Medulla oblongata (tissue), 1 donor: ENCODE data around the gene TUBGCP6.

ENCODE experiments used
- DNase-seq: peaks from one replicate; pipeline ENCODE4 v3.0.0-alpha.2; 2015; ENCODE audit errors: extremely low spot score

TUBGCP6 gene, protein sequence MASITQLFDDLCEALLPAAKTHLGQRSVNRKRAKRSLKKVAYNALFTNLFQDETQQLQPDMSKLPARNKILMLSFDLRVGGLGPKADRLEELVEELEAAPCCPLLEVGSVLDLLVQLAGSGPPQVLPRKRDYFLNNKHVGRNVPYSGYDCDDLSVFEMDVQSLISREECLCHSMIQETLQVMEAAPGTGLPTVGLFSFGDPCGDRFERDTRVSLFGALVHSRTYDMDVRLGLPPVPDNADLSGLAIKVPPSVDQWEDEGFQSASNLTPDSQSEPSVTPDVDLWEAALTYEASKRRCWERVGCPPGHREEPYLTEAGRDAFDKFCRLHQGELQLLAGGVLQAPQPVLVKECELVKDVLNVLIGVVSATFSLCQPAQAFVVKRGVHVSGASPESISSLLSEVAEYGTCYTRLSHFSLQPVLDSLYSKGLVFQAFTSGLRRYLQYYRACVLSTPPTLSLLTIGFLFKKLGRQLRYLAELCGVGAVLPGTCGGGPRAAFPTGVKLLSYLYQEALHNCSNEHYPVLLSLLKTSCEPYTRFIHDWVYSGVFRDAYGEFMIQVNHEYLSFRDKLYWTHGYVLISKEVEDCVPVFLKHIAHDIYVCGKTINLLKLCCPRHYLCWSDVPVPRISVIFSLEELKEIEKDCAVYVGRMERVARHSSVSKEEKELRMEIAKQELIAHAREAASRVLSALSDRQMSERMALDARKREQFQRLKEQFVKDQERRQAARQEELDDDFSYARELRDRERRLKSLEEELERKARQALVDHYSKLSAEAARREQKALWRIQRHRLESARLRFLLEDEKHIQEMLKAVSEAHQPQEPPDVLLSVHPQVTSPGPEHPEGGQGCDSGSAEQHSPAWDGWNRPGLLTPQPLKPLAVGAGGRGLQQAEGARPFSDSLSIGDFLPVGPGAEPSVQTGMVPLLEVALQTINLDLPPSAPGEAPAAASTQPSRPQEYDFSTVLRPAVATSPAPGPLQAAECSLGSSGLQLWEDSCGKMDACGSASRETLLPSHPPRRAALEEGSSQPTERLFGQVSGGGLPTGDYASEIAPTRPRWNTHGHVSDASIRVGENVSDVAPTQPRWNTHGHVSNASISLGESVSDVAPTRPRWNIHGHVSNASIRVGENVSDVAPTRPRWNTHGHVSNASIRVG (N-terminal part only)

DNA sequence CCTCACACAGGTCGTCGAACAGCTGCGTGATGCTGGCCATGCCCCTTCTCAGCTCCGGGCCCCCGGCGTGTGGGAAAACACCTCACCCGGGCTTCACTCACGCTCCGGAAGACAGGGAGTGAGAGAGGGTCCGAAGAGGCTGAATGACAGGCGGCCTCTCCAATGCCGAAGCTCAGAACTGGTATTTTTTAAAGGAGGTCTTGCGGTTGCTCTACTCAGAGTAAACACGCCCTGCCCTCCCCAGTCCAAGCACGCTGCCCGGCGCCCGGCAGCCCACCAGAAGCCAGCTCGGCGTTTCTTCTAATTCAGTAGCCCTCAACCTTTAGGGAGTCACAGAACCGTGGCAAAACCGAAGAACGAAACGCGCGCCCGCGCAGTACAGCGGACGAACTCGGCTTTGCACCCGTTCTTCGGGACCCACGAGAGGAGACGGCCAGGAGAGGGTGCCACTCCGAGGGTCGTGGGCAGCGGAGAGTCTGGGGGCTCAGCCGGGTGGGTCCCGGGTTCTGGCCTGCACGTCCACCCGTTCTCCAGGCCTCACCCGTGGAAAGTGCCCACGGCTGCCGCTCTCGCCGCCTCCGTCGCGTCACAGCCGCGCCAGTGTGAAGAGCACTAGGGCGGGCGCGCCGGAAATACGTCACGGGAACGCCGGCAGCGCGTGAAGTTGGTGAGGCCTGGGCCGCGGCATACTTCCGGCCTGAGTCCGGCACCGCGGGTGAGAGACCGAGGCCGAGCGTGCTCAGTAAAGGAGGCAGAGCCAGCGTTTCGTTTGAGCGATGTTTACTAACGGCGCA is at the start of gene TUBGCP6:
Gene TUBGCP6 (minus strand): TSS at position 604 of the 794 bp plus-strand sequence. CDS start 564 bp downstream, at position 40.
- peak; percentile 96 for DNase-seq

DNA sequence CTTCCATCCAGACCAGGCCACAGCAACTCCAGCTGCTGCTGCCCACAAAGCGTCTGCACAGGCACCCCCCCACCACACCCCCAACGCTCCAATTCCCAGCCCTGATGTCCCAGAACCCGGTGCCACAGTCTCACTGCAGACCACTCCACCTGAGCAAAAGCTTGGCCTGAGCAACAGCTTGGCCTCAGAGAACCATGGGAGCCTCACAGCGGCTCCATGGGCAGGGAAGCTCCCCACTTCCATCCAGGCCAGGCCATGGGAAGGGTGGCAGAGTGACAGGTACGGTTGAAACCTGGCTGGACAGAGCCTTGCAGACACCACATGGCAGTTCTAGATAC is 49.5 kb upstream of the TUBGCP6 start:
- no peak for DNase-seq

DNA sequence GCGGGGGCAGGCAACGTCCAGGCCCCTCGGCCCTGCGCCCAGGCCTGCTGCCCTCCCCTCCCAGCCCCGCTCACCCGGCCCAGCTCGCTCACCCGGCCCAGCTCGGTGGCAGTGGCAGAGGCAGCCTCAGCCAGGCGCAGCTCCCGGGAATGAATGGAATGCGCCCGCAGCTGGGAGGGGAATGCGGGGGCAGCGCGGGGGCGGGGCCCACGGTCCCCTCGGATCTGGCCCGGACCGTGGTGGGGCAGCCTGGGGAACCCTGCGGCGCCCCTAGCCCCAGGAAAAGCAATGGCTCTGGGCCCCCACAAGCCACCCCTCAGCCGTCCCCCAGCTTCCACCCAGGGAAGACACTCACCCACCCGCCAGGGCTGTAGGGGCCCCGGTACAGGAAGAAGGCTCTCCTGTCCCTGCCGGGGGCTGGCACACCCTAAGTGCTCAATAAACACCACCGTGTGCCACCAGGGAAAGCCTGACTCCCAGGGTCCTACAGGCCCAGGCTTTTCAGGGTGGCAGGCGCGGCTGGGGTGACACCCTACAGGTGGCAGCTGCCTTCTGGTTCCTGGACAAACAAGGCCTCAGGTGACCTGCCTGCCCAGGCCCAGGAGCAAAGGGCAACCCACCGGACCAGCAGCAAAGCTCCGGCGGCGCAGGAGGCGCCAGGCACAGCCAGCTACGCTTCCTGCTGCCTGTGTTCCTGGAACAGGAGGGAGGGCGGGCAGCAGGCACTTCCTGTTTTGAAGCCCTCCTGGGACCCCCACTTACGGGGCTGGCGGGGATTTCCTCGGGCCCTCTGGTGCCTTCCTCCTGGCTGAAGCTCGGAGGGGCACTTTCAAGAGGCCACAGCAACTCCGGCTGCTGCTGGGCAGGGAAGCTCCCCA is 48.9 kb upstream of the TUBGCP6 start:
- peak; percentile 54 for DNase-seq

DNA sequence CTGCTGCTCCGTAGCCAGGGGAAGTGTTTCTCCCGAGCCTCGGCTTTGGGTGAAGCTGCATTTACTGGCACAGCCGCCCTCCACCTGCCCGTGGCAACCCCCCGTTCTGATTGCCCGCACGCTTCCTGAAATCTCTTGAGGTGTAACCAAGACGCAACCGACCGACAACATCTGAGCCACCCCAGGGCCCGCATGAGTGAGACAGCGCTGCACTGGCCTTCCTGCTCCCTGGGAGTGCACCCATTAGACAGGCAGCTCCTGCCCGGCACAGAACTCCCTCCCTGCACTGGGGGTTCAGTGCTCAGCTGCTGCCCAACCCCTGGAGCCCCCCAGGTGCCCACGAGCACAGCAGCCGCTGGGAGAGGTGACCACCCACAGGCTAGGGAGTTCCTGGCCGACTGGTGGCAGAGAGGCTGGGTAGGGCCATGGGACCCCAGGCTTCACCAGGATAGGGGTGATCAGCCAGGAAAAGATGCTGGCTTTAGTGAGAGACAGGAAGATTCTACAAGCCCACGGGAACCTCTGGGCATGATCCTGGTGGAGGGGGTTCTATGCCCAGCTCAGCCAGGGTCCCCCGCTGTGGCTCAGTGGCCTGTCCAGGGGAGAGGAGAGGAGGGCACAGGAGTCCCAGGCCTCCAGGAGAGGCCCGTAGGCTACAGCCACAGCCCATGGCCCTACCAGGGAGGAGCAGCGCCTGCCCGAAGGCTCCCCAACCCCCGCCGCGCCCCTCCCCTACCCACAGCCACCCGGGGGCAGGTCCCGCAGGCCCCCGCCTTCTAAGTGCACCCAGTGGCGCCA is 48.0 kb upstream of the TUBGCP6 start:
- DNase-seq: no peak

DNA sequence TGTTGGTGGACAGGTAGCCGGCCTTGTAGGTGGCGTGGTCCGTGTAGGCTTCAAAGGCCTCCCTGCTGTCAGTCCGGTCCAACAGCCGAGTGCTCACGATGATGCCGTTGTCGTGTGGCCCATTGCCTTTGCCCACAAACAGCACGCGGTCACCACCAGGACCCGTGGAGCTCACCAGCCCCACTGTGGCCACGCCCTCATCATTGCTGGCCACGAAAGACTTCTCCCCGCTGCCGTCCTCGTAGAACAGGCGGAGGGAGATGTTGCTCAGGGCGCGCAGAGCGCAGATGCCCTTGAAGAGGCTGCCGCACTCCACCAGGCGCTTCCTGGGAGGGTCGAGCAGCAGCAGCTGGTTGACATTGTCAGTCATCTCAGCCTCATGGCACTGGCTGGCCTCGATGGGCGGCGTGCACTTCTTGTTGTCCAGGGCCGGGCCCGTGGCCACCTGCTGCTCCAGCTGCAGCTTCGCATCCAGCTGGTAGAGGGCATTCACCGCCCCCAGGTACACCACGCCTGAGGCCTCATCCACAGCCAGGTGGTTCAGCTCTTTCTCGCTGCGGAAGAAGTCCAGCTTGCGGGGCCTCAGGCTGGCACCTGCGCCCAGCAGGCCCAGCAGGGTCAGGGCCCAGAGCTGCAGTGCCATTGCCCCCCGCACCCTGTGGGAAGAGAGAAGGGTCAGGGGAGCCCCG is 45.3 kb upstream of the TUBGCP6 start:
- DNase-seq: no peak

DNA sequence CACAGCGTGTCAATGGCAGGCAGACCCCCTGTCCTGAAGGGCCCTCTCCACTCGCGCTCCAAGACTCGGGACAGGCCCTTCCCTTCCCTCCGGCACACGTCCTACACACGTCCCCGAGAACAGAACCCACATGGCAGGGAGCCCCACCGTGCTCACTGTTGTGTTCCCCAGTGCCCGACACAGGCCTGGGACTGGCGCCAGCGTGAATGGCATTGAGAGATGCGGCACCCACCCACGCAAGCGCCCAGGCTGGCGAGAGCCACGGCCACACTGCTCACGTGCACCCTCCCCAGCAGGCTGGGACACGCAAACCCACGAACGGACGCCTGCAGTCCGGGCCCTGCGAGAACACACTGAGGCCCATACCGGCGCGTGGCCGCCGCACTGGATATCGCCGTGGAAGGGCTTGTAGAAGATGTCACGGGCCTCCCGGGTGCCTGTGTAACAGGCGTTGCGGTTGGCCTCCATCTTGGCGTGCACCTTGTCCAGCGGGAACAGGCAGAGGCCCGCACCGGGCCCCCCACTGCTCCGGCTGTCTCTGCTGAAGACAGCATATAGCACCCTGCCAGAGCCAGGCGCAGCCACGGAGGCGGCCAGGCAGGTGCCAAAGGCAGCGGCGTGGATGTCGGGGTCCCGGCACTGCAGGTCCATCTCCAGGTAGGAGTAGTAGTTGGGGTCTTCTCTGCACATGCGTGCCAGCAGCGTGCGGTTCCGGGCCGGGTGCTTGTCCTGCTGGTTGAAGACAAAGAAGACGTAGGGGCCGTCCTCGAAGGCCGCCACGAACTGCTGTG is 44.5 kb upstream of the TUBGCP6 start:
- DNase-seq: no peak

DNA sequence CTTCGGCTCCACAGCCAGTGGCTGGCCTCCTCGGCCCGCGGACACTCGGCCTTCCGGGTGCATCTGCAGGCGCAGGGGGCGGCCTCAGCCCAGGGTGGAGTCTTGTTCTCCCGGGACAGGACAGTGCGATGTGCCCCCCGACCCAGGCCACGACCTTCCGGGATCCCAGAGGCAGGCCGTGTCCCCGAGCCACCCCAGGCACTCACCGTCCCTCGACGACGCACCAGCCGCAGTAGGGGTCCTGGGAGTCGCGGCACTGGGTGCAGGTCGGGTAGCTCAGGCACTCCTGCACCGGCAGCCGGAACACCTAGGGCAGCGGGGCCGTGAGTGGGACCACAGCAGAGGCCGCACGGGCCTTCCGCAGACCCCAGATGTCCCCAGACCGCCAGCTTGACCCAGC is 42.9 kb upstream of the TUBGCP6 start:
- no peak for DNase-seq

DNA sequence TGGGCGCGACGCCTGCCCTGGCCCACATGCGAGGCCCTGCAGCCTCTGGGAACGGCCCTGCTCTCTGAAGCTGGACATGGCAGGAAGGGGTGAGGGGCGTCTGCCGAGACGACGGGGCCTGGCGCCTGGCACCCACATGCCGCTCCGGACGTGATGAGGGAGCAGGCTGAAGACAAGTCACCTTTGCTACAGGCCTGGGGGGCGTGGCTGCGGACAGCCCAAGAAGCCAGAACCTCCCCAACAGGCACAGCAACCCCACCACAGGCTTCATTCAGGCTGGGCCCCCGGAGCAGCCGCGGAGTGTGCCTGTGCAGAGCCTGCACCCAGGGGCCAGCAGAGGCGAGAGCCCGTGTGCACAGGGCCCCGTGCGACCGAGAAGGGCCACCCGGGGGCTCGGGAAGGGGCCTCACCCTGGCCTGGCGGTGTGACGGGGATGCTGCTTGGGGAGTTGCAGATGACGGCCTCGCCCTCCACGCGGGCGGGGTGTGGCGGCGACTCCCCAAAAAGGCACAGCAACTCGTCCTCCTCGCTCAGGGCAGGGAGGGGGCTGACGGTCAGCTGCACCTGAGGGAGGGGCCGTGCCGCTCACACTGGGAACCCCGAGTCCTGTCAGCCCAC is 42.0 kb upstream of the TUBGCP6 start:
- no peak for DNase-seq

DNA sequence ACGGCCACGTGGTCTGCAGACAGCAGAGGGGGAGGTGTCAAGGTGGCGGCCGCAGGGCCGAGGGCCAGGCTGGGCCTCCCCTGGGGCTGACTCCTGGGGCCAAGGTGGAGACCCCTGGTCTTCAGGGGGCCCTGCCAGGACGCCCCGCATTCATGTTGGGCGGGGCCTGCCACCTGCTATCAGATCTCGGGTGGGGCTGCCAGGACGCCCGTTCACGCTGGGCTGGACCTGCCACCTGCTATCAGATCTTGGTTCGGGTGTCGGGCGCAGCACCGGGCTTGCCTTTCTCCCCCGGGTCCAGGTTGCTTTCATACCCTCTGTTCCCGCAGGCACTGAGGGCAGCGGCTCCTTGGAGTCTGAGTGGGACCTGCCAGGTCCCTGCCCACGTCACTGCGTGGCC is 41.5 kb upstream of the TUBGCP6 start:
- no peak for DNase-seq

DNA sequence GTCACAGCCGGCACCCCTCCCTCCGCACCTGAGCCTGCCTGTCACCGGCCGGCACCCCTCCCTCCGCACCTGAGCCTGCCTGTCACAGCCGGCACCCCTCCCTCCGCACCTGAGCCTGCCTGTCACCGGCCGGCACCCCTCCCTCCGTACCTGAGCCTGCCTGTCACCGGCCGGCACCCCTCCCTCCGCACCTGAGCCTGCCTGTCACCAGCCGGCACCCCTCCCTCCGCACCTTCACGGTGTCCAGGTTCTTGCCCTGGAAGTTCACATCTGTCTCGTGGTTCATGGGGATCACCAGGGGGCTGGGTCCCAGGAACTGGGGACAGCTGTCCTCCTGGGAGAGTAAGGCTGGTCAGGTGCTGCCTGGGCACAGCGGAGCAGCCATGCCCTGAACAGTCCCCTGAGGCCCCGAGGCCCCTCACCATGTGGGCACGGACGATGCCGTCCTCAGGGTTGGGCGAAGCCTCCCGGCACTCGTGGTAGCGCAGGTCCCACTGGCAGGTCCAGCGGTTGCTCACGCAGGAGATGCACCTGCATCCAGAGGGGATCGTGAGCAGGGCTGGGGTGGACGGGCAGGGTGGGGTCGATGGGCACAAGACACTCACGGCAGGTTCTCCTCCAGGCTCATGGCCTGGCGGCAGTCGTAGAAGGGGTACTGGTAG is 40.9 kb upstream of the TUBGCP6 start:
- no peak for DNase-seq

DNA sequence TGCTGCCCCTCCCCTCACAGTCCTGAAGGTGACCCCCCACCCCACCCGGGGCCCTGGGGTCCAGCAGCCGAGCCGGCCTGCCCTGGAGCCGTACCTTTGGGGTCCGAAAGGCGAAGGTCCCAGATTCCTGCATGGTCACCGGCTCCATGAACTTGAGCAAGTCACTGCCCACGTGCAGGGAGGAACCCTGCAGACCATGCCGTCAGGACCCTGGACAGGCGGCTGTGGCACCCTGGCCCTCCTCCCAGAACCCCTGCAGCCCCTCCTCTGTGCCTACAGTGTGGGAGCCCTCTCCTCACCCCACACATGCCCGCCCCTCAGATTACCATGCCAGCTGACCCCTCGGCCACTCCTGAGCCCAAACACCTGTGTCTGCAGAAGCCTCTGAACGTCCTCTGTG is 39.7 kb upstream of the TUBGCP6 start:
- DNase-seq: no peak

DNA sequence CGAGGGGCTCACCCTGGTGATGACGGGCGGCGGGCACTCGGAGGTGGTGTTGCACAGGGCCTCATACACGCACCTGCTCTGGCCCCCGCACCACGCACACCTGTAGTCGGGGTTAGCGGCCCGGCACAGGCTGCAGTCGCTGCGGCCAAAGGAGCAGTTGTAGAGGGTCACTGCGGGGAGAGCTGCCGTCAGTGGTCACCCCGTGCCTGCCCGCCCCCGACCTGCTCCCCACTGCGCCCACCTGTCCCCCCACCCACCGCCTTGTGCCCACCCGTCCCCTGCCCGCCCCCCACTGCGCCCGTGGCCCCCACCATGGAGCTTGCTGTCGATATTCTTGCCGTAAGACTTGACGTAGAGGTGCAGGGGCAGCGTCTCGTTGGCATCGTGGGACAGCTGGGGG is 39.0 kb upstream of the TUBGCP6 start:
- DNase-seq: no peak

DNA sequence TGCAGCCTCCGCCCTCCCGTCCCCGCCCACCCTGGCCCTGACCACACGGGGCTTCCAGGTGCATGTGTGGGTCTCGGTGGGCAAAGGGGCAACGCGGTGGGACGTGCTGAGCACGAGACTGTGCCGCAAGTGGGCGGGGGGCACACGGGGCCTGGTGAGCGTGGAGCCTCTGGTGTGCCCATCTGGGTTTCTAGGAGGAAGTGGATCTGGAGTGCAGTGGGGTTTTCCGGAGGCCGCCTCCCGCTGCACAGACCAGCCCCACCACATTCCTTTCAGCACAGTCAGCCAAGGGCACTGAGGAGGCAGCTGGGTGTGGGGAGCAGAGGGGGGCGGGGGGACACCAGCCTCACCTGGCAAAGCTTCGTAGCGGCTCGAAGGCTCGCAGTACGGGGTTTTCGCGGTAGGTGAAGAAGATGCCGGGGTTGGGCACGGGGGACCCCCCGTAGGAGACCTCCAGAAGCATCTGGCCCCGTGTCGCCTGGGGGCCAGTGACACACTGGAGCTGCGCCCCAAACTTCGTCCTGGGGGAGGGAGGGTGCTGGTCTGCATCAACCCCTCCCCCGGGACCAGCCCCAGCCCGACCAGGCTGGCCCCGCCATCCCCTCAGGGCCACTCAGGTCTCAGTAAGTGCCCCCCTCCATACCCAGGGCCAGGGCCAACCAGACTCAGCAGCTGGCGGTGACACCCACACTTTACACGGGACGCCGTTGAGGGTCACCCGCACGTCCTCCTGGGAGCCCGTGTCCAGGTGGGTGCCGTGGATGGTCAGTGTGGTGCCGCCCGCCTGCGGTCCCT is 37.7 kb upstream of the TUBGCP6 start:
- no peak for DNase-seq

DNA sequence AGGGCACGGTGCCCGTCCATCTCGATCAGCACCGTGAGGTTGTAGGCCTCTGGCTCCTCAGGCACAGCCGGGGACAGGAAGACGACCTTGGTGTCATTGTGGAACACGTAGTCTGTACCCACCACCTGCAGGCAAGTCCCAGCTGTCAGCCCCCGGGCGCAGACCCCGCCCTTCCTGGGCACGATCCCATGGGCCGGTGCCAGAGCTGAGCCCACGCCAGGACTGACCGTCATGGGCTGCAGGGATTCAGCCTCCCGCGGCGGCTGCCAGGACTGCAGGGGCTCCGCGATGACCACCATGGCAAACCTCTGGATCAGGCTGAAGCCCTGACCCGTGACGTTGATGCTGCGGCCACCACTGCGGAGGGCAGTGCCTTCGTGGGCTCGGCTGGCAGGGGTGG is 37.1 kb upstream of the TUBGCP6 start:
- no peak for DNase-seq

DNA sequence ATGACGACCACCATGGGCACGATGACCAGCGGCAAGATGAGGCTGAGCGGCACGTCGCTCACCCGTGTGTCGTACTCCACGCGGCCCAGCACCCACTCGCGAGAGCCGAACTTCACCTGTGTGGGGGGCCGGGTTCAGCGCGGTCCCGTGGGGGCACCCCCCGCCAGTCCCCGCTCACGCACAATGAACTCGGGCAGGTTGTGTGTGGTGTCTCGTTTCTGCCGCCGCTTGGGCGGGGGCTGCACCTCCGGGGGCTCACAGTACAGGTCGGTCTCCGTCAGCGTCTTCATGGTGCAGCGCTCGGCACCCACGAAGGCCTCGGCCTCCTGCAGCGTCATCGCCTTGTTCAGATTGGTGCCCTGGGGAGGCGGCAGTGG is 36.5 kb upstream of the TUBGCP6 start:
- no peak for DNase-seq

DNA sequence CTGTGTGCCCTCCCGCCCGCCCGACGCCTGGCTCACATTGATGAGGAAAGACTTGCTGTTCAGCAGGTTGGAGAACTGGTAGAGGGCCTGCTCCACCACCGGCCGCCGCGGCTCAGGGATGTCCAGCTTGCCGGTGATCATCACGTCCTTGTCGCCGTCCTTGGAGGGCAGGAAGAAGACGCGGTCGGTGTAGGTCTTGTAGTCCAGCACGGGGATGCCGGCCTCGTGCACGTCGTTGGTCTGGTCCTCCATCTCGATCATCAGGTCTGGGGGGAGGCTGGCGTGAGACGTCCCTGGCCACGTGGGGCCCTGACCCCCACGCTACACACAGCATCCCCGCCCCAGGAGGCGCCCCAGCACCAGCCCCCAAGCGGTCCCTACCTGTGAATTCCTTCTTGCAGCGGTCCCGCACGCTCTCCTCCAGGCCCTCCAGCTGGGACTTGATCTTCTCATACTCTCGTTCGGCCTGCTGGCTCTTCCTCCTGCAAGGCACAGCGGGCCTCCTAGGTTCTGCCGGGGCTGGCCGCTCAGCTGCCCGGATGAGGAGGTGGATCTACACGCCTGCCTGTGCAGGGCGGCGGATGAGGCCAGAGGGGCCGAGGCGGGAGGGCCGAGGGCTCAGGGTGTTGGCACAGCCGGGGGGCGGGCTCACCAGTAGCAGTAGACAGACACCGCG is 36.0 kb upstream of the TUBGCP6 start:
- no peak for DNase-seq
